ENCODE data around the gene C6orf141. TPM values are rescaled to one million over a fixed set of nuclear protein-coding genes. Genes with fewer than 3 reads are reported as not detected.
"Not testable (repeated sequence)": the region's sequence is repeated elsewhere in the genome, so short reads cannot be mapped to it uniquely, and the experiment has no call there.

C6orf141 gene
- total RNA-seq, 1 donor from 2014 or later: 0.41 TPM

DNA sequence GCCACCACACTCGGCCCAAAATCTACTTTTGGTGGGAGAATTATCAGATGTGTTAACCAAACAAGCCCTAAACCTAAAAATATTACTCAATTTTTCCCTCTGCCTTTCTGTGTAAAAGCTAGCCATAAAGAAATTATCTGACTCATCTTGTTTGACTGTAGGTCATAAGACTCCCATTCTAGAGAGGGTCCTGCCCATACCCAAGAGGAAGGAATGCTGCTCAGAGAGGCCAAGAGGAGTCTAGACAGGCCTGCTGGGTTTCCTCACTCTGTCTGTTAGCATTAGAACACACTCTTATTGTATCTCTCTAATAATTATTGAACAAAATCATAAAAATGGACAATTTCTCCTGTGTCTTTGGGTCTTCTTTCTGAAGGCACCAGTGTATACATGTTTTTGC lies 26.1 kb downstream of the C6orf141 start:
- Histone ChIP-seq H3K4me1 (no peaks in the 10 kb centered on the region), H3K36me3 (no peaks in the 10 kb centered on the region), H3K4me3 (no peak overlapping the region), H3K9me3 (replicated peaks) (no peaks in the 10 kb centered on the region), H3K27me3 (ENCODE audit: low read depth) (no peaks in the 10 kb centered on the region), H3K27ac (replicated peaks) (no peak overlapping the region)
- DNase-seq: no peak
- TF ChIP-seq, protein P1, sequence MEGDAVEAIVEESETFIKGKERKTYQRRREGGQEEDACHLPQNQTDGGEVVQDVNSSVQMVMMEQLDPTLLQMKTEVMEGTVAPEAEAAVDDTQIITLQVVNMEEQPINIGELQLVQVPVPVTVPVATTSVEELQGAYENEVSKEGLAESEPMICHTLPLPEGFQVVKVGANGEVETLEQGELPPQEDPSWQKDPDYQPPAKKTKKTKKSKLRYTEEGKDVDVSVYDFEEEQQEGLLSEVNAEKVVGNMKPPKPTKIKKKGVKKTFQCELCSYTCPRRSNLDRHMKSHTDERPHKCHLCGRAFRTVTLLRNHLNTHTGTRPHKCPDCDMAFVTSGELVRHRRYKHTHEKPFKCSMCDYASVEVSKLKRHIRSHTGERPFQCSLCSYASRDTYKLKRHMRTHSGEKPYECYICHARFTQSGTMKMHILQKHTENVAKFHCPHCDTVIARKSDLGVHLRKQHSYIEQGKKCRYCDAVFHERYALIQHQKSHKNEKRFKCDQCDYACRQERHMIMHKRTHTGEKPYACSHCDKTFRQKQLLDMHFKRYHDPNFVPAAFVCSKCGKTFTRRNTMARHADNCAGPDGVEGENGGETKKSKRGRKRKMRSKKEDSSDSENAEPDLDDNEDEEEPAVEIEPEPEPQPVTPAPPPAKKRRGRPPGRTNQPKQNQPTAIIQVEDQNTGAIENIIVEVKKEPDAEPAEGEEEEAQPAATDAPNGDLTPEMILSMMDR (IDR thresholded peaks at IDR 0.05; ENCODE audit: borderline replicate concordance): no peak
- intact Hi-C loops (cut with micrococcal nuclease): no loop called here

DNA sequence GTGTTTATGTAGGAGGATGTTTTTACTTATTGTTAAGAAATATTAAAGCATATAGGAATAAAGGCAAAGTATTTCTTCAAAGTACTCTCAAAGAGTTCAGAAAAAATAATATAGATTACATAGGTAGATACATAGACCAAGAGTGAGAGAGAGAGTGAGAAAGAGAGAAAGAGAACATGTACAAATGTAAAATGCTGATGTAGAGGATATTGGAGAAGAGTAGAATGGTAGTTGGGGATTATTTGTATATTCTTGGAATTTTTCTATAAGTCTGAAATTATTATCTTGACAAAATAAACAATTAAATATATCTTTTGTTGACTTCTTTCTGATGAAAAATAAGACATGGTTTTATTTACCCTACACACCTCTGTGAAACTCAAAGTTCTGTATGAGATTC lies 29.2 kb downstream of the C6orf141 start:
- Histone ChIP-seq H3K36me3 (no peaks in the 10 kb centered on the region), H3K4me3 (no peak overlapping the region), H3K27ac (replicated peaks) (no peak overlapping the region), H3K9me3 (replicated peaks) (no peaks in the 10 kb centered on the region), H3K27me3 (ENCODE audit: low read depth) (no peaks in the 10 kb centered on the region), H3K4me1 (no peaks in the 10 kb centered on the region)
- TF ChIP-seq, protein P1 (IDR thresholded peaks at IDR 0.05; ENCODE audit: borderline replicate concordance): no peak
- intact Hi-C loops (cut with micrococcal nuclease): no loop called here
- DNase-seq: no peak

DNA sequence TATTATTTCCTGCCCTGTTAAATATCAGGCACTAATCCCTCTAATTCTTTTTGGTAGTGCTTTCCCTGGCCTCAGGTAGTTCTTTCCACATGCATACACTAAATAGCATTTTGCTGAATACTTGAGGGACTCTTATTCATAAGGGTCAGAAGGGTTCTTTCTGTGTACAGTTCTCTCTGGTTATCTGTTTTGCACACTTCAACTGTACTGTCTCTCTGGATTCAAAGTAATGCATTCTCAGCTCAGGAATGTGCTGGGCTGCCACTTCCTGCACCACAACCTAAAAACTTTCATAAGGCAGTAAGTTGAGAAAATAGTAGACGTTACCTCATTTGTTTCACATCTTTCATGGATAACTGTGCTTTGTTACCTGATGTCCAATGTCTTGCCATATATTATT lies 32.1 kb downstream of the C6orf141 start:
- no peaks in the 10 kb centered on the region for H3K4me1 ChIP-seq
- TF ChIP-seq, protein P1 (IDR thresholded peaks at IDR 0.05; ENCODE audit: borderline replicate concordance): no peak
- H3K27me3 ChIP-seq (ENCODE audit: low read depth): no peaks in the 10 kb centered on the region
- no peaks in the 10 kb centered on the region for H3K36me3 ChIP-seq
- no peak for DNase-seq
- H3K4me3 ChIP-seq: no peak overlapping the region
- intact Hi-C loops (cut with micrococcal nuclease): no loop called here
- H3K27ac ChIP-seq (replicated peaks): no peak overlapping the region
- H3K9me3 ChIP-seq (replicated peaks): no peaks in the 10 kb centered on the region

DNA sequence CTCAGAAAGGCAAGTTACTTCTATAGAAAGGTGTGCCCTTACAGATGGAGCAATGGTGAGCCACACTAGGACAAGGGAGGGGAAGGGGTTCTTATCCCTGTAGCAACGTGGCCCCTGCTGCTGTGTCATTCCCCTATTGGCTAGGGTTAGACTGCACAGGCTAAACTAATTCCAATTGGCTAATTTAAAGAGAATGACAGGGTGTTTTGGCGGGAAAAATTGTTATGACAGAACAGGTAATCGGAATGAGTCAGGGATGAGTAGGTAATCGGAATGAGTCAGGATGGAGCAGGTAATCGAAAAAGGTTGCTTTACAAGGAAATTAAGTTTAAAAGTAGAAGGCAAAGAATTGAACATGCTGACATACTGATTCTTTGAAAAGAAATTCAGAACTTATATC lies 36.8 kb downstream of the C6orf141 start:
- H3K9me3 ChIP-seq (replicated peaks); H3K4me3 ChIP-seq; H3K27me3 ChIP-seq (ENCODE audit: low read depth); intact Hi-C loops (cut with micrococcal nuclease); DNase-seq; H3K4me1 ChIP-seq; H3K27ac ChIP-seq (replicated peaks); H3K36me3 ChIP-seq: not testable (repeated sequence)

Other genes starting within 250 kb of the C6orf141 start
- gene MMUT, start 87.4 kb upstream of the C6orf141 start, total RNA-seq: 38.3 TPM
- 6.0 TPM for gene CENPQ, start 87.3 kb upstream of the C6orf141 start, total RNA-seq
- gene GLYATL3, start 50.7 kb upstream of the C6orf141 start, total RNA-seq: not detected
- 0.44 TPM for gene RHAG, start 86.2 kb downstream of the C6orf141 start, total RNA-seq
- not detected for gene CRISP2, start 162.9 kb downstream of the C6orf141 start, total RNA-seq
- not detected for gene CRISP3, start 193.7 kb downstream of the C6orf141 start, total RNA-seq
- not detected for gene PGK2, start 236.6 kb downstream of the C6orf141 start, total RNA-seq